ENCODE results near the gene ZNF506. TPM values are rescaled to one million over a fixed set of nuclear protein-coding genes. Genes with fewer than 3 reads are reported as not detected.
A peak's percentile ranks its signal among the peaks of the same experiment; 100 is the strongest.

The ZNF506 gene
- total RNA-seq, 1 experiment from 2014 or later: 3.0 TPM

- Histone ChIP-seq H3K18ac (ENCODE audit: insufficient read length, low read depth, low read length) (peak overlapping the region; percentile 91), H3K9me3 (ENCODE audit: control insufficient read depth, low read depth, low read length) (no peaks in the 10 kb centered on the region), H3K79me2 (ENCODE audit: insufficient read depth, low read length) (peaks cover 2% of the 10 kb centered on the region; the same call in 1 of the 2 replicates), H3K4ac (ENCODE audit: low read depth, low read length) (no peak overlapping the region), H3K4me2 (ENCODE audit: insufficient read depth, insufficient read length, low read length) (peak overlapping the region; percentile 77), H2BK15ac (ENCODE audit: low read depth, low read length) (no peak overlapping the region), H2BK12ac (ENCODE audit: insufficient read length, low read depth, low read length) (no peak overlapping the region), H2BK5ac (ENCODE audit: insufficient read length, low read length) (no peak overlapping the region), H3K4me1 (ENCODE audit: insufficient read depth, low read length) (no peaks in the 10 kb centered on the region), H3T11ph (ENCODE audit: low read length) (no peak overlapping the region), H2BK120ac (ENCODE audit: low read depth, low read length, poor library complexity, severe bottlenecking) (no peak overlapping the region), H3K23me2 (ENCODE audit: insufficient read length, low read depth, low read length, poor library complexity, severe bottlenecking) (no peaks in the 10 kb centered on the region), H4K91ac (ENCODE audit: insufficient read length, low read depth, low read length) (no peak overlapping the region), H2AFZ (ENCODE audit: low read length) (no peak overlapping the region), H3K27me3 (ENCODE audit: insufficient read depth, low read length) (no peaks in the 10 kb centered on the region), H3K14ac (ENCODE audit: insufficient read depth, low read length) (peak overlapping the region; percentile 98; the same call in 1 of the 2 replicates), H2AK5ac (ENCODE audit: insufficient read length, low read length) (no peak overlapping the region), H4K8ac (replicated peaks; ENCODE audit: insufficient read length, low read depth, low read length) (no peak overlapping the region), H3K27ac (ENCODE audit: insufficient read length, low read depth, low read length) (no peak overlapping the region), H2BK20ac (ENCODE audit: low read depth, low read length, poor library complexity, severe bottlenecking) (no peak overlapping the region), H3K23ac (ENCODE audit: insufficient read length, low read depth, low read length) (no peak overlapping the region), H3K79me1 (ENCODE audit: insufficient read depth, low read depth, low read length, poor library complexity, severe bottlenecking) (peaks cover 3% of the 10 kb centered on the region), H4K5ac (ENCODE audit: insufficient read length, low read depth, low read length) (peak overlapping the region; percentile 13), H3K56ac (ENCODE audit: insufficient read length, low read depth, low read length) (no peak overlapping the region), H3K9ac (ENCODE audit: extremely low read depth, insufficient read length, low read length) (peak overlapping the region; percentile 92), H4K20me1 (ENCODE audit: control insufficient read depth, insufficient read depth, insufficient read length) (no peaks in the 10 kb centered on the region)
- Mint-ChIP-seq H3K9me3 (peaks cover 4 to 54% of the 10 kb centered on the region in 2 experiments), H3K4me1 (peaks cover 2 to 7% of the 10 kb centered on the region in 2 experiments; a peak in 2 of 4 replicates), H3K4me3 (peak overlapping the region; percentile 83 to 88), H3K36me3 (ENCODE audit: insufficient read depth in 1 of 3, low read depth in 3 of 3) (peaks cover 16 to 22% (median 20%) of the 10 kb centered on the region in 3 experiments; a peak in 6 of 7 replicates), H3K27ac (peak overlapping the region in 2 of 3 experiments; percentile 94; a peak in 3 of 7 replicates), H3K27me3 (ENCODE audit: low read depth) (no peaks in the 10 kb centered on the region; the same call in 1 of the 2 replicates)
- peak; percentile 92 for DNase-seq
- WGBS (ENCODE audit: extremely low coverage, insufficient read length, low lambda C conversion rate): no CpG with 5 or more reads among the region's 29 CpGs
- no peak for TF ChIP-seq CTCF (conservative IDR thresholded peaks at IDR 0.05)
Measured at GRCh38 chr19:19860756-19861390, 39.3 kb upstream of the ZNF506 start.
